Heart right ventricle (tissue), 16 donors: ENCODE results near the gene CRACR2A. TPM values are rescaled to one million over a fixed set of nuclear protein-coding genes. Genes with fewer than 3 reads are reported as not detected.

Experiments used
- ATAC-seq, 8 donors: fragments of 200-7000 bp; cut with Tn5 transposase; one replicate each; pipeline ENCODE4 v1.9.1; 2020; ENCODE audit warnings: mild to moderate bottlenecking in 8 of 8, moderate library complexity in 8 of 8, moderate number of reproducible peaks in 1 of 8
- DNase-seq, 2 donors: peaks; one replicate each; pipeline ENCODE4 v3.0.0-alpha.2; 2020
- H3K27ac ChIP-seq, 10 donors: fragments of 200-600 bp; sonication (generic) in 2 of 10; one replicate each; pipeline versions ENCODE4 v1.5.0 to v1.8.0; 2020 to 2022; ENCODE audit warnings: mild to moderate bottlenecking in 3 of 10
- H3K27me3 ChIP-seq, 7 donors: fragments of 200-600 bp; one replicate each; pipeline ENCODE4 v1.8.0; 2021 to 2022; ENCODE audit warnings: mild to moderate bottlenecking in 2 of 7
- H3K36me3 ChIP-seq, 9 donors: fragments of 200-600 bp; sonication (generic) in 1 of 9; one replicate each; pipeline versions ENCODE4 v1.5.0 to v1.8.0; 2020 to 2022; ENCODE audit warnings: mild to moderate bottlenecking in 2 of 9
- H3K4me1 ChIP-seq, 9 donors: fragments of 200-600 bp; sonication (generic) in 1 of 9; one replicate each; pipeline versions ENCODE4 v1.5.0 to v1.8.0; 2020 to 2022; ENCODE audit warnings: mild to moderate bottlenecking in 4 of 9
- H3K4me3 ChIP-seq, 10 donors: fragments of 200-600 bp; sonication (generic) in 2 of 10; one replicate each; pipeline versions ENCODE4 v1.5.0 to v1.8.0; 2020 to 2022; ENCODE audit warnings: mild to moderate bottlenecking in 7 of 10, moderate library complexity in 2 of 10
- H3K9me3 ChIP-seq, 11 donors: fragments of 200-600 bp in 10 of 11; sonication (generic) in 2 of 11; one replicate each; pipeline versions ENCODE4 v1.5.0 to v1.8.0; 2013 to 2022; ENCODE audit warnings: mild to moderate bottlenecking in 2 of 11, control low read depth in 1 of 11, moderate library complexity in 1 of 11
- CTCF ChIP-seq, 9 donors: fragments of 200-600 bp; sonication (generic) in 2 of 9; IDR thresholded peaks; one replicate each; pipeline versions ENCODE4 v1.5.0 to v1.8.0; 2021 to 2022; ENCODE audit warnings: antibody characterized with exemption in 9 of 9, mild to moderate bottlenecking in 5 of 9, moderate library complexity in 1 of 9
- WGBS, 2 donors: extraction: QIAGEN DNeasy Blood & Tissue Kit; methylation state at CpG; one replicate each; pipeline ENCODE4 v1.1.7; 2013; ENCODE audit warnings: inconsistent platforms in 1 of 2; 5-methylcytosine and 5-hydroxymethylcytosine counted together
- intact Hi-C, 10 donors: fragments of 100-400 bp; cut with DNase I; formaldehyde crosslinking; loops; one replicate each; pipeline versions ENCODE4 v1.11.1 to v1.14.2; 2022
- polyA plus RNA-seq, 2 donors: library from polyadenylated mRNA; stranded (reverse); fragments of 200-250 nt; gene quantifications; one replicate each; pipeline ENCODE4 v1.2.3, GENCODE V29; 2013
- total RNA-seq, 10 donors: library from RNA; stranded (reverse); fragmentation: NEBNext Ultra II Directional in 3 of 10; extraction: Animal tissue kit (Norgen Biotek cat#: 25700) in 3 of 10; gene quantifications; one replicate each; pipeline versions ENCODE4 v1.2.1 to v1.2.4, GENCODE V29; 2021 to 2023
- donor health status: Arrhythmogenic right ventricular cardiomyopathy.
- donor health status: ischemic (EF 13 %, LVEDD 7.1; RV severe dilation, severe dysfunction).
- donor health status: healthy with polysubstance abuse.
- donor health status: DM: no; HTN: yes; CAD: no.
- donor health status: DM: no; HTN: no; CAD: no.
- donor health status: ischemic (EF 25% LVEDD 6.9; RV normal size, moderate dysfunction).
- donor health status: ischemic (EF 25% LVEDD 5.7; RV mildly dilated, moderate dysfunction).
- donor health status: healthy.
- donor health status: DM: yes; HTN: yes; CAD: no.
- donor health status: Ischemic cardiomyopathy.
- donor health status: ischemic (EF 35%, LVEDD 5.7; RV mildly dilated, moderate dysfunction).
- donor health status: nonischemic (EF 11% LVEDD 7.7; RV severe dilation, severe dysfunction).
- donor health status: DM: yes; HTN: yes; CAD: no.
- donor health status: PGD.
- donor health status: ischemic (EF 29% LVEDD 5.4; RV normal size, mild dysfunction).
- donor health status: nonischemic (EF 23%, LVEDD 6.1; RV moderate dilation, normal function).

CRACR2A gene
- total and polyA plus RNA-seq, 12 donors: 0.64 to 10.4 (median 4.6) TPM

GRCh38 chr12:3607821-3608220 is 145.1 kb downstream of the CRACR2A start:
- Histone ChIP-seq H3K4me1 (peaks cover 0 to 68% (median 36%) of the 10 kb centered on the region in 9 donors), H3K36me3 (no peaks in the 10 kb centered on the region), H3K27ac (peak overlapping the region in 1 of 10 donors; percentile 11), H3K27me3 (peaks cover 0 to 6% (median 0%) of the 10 kb centered on the region in 7 donors), H3K4me3 (no peak overlapping the region), H3K9me3 (peaks cover 0 to 18% (median 0%) of the 10 kb centered on the region in 11 donors)
- ATAC-seq (no peak), DNase-seq (no peak)
- no peak for TF ChIP-seq CTCF (IDR thresholded peaks at IDR 0.05)
- intact Hi-C loops: loop anchor here in 5 of 10 donors (5.0 to 10.0 kb wide), 4 partner anchors 71 to 113 kb away; partner anchors contain the start of gene PRMT8 (in 2 of the 5)
- 82 to 86% methylated on average over 4 of the region's 4 CpGs for WGBS, 2 donors

- TF ChIP-seq CTCF (IDR thresholded peaks at IDR 0.05): no peak
- ATAC-seq (no peak), DNase-seq (no peak)
- peaks cover 0 to 6% (median 0%) of the 10 kb centered on the region in 7 donors for H3K27me3 ChIP-seq
- WGBS, 2 donors: 64 to 68% methylated on average over 9 of the region's 9 CpGs
- no peaks in the 10 kb centered on the region for H3K36me3 ChIP-seq
- no peak overlapping the region for H3K27ac ChIP-seq
- peaks cover 0 to 63% (median 32%) of the 10 kb centered on the region in 9 donors for H3K4me1 ChIP-seq
- H3K9me3 ChIP-seq: peaks cover 0 to 18% (median 0%) of the 10 kb centered on the region in 11 donors
- intact Hi-C loops: loop anchor here in 5 of 10 donors (5.0 to 10.0 kb wide), 4 partner anchors 70 to 112 kb away; partner anchors contain the start of gene PRMT8 (in 2 of the 5)
- H3K4me3 ChIP-seq: no peak overlapping the region
These were observed 145.7 kb downstream of the CRACR2A start for GRCh38 chr12:3607039-3607720.

GRCh38 chr12:3606128-3606527 is 146.8 kb downstream of the CRACR2A start:
- Histone ChIP-seq H3K4me1 (peaks cover 0 to 53% (median 30%) of the 10 kb centered on the region in 9 donors), H3K9me3 (peaks cover 0 to 18% (median 0%) of the 10 kb centered on the region in 11 donors), H3K36me3 (no peaks in the 10 kb centered on the region), H3K4me3 (no peak overlapping the region), H3K27ac (no peak overlapping the region), H3K27me3 (peaks cover 0 to 13% (median 0%) of the 10 kb centered on the region in 7 donors)
- no peak for DNase-seq
- no peak for ATAC-seq
- intact Hi-C loops: loop anchor here in 5 of 10 donors (5.0 to 10.0 kb wide), 4 partner anchors 69 to 111 kb away; partner anchors contain the start of gene PRMT8 (in 2 of the 5)
- no peak for TF ChIP-seq CTCF (IDR thresholded peaks at IDR 0.05)
- WGBS, 2 donors: 84 to 85% methylated on average over 10 of the region's 10 CpGs

GRCh38 chr12:3605692-3606091 is 147.2 kb downstream of the CRACR2A start:
- Histone ChIP-seq H3K9me3 (peaks cover 0 to 18% (median 0%) of the 10 kb centered on the region in 11 donors), H3K27me3 (peaks cover 0 to 14% (median 0%) of the 10 kb centered on the region in 7 donors), H3K4me1 (peaks cover 0 to 53% (median 32%) of the 10 kb centered on the region in 9 donors), H3K4me3 (no peak overlapping the region), H3K36me3 (no peaks in the 10 kb centered on the region), H3K27ac (peak overlapping the region in 5 of 10 donors; percentile 78 to 84 (median 78))
- no peak for TF ChIP-seq CTCF (IDR thresholded peaks at IDR 0.05)
- 73 to 77% methylated on average over 6 of the region's 6 CpGs for WGBS, 2 donors
- DNase-seq (no peak), ATAC-seq (no peak)
- intact Hi-C loops: loop anchor here in 5 of 10 donors (5.0 to 10.0 kb wide), 4 partner anchors 68 to 111 kb away; partner anchors contain the start of gene PRMT8 (in 2 of the 5)
